CD4-positive, alpha-beta T cell treated with Interleukin-2 at 100 ng/mL for 4 hours (primary cell): ENCODE measurements around the gene TMEM240.
"Not testable (repeated sequence)": the region's sequence is repeated elsewhere in the genome, so short reads cannot be mapped to it uniquely, and the experiment has no call there.

ENCODE experiments used
- DNase-seq: peaks from one replicate; pipeline ENCODE4 v3.0.0-alpha.2; 2020; ENCODE audit warnings: low spot score

Gene TMEM240

GRCh38 chr1:1495461-1495975 is 44.9 kb downstream of the TMEM240 start:
- not testable (repeated sequence) for DNase-seq

- not testable (repeated sequence) for DNase-seq
These were observed 46.1 kb downstream of the TMEM240 start for GRCh38 chr1:1494311-1494710.

- DNase-seq = no peak
These were observed 48.8 kb downstream of the TMEM240 start for GRCh38 chr1:1491601-1492000.

GRCh38 chr1:1490633-1491230 is 49.7 kb downstream of the TMEM240 start:
- DNase-seq = no peak

- no peak for DNase-seq
These were observed 50.6 kb downstream of the TMEM240 start for GRCh38 chr1:1489861-1490260.

- DNase-seq = no peak
These were observed 51.2 kb downstream of the TMEM240 start for GRCh38 chr1:1489231-1489630.

GRCh38 chr1:1487701-1488100 is 52.7 kb downstream of the TMEM240 start:
- DNase-seq = no peak

- not testable (repeated sequence) for DNase-seq
These were observed 54.6 kb downstream of the TMEM240 start for GRCh38 chr1:1485755-1486317.

GRCh38 chr1:1484976-1485750 is 55.3 kb downstream of the TMEM240 start:
- DNase-seq = not testable (repeated sequence)
